Esophagus squamous epithelium (tissue), 5 donors: ENCODE measurements around the gene HLA-A. TPM values are rescaled to one million over a fixed set of nuclear protein-coding genes. Genes with fewer than 3 reads are reported as not detected.

Experiments
- DNase-seq: peaks from one replicate; lab custom pipeline; 2025; lab: John Stamatoyannopoulos, UW
- H3K27ac ChIP-seq, 4 donors: fragments of 200-600 bp; sonication (generic); one replicate each; pipeline ENCODE4 v1.5.1; 2016 to 2019; ENCODE audit warnings: mild to moderate bottlenecking in 1 of 4
- H3K27me3 ChIP-seq, 4 donors: fragments of 200-600 bp; sonication (generic); 1 replicate in 3 of 4; 2 replicates in 1 of 4; pipeline versions ENCODE4 v1.5.1 to v1.6.0; 2017 to 2021; ENCODE audit warnings: antibody characterized with exemption in 1 of 4
- H3K36me3 ChIP-seq, 3 donors: fragments of 200-600 bp; sonication (generic); one replicate each; pipeline ENCODE4 v1.5.1; 2016 to 2019
- H3K4me1 ChIP-seq, 3 donors: fragments of 200-600 bp; sonication (generic); one replicate each; pipeline ENCODE4 v1.5.1; 2017 to 2019
- H3K4me3 ChIP-seq, 4 donors: fragments of 200-600 bp; sonication (generic); 1 replicate in 3 of 4; 2 replicates in 1 of 4; pipeline ENCODE4 v1.5.1; 2016 to 2019; ENCODE audit warnings: mild to moderate bottlenecking in 2 of 4, moderate library complexity in 1 of 4
- H3K9me3 ChIP-seq, 3 donors: fragments of 200-600 bp; sonication (generic); one replicate each; pipeline ENCODE4 v1.5.1; 2016 to 2019
- CTCF ChIP-seq, 6 experiments: fragments of 450-650 bp in 4 of 6; fragments of 200-600 bp in 2 of 6; sonication (generic) in 2 of 6; IDR thresholded peaks; one replicate each; pipeline ENCODE4 v1.5.1; 2016 to 2019; ENCODE audit warnings: antibody characterized with exemption in 6 of 6, mild to moderate bottlenecking in 4 of 6, moderate library complexity in 4 of 6
- POLR2A ChIP-seq, 4 donors: fragments of 450-650 bp; IDR thresholded peaks; one replicate each; pipeline ENCODE4 v1.6.1; 2017; ENCODE audit warnings: antibody characterized with exemption in 4 of 4, mild to moderate bottlenecking in 4 of 4, moderate library complexity in 3 of 4
- WGBS, 2 donors: methylation state at CpG; one replicate each; pipeline ENCODE4 v1.1.5; 2018; 5-methylcytosine and 5-hydroxymethylcytosine counted together
- intact Hi-C: fragments of 100-400 bp; cut with DNase I; formaldehyde crosslinking; loops from one replicate; pipeline ENCODE4 v1.15.0; 2022
- total RNA-seq, 4 donors: library from RNA; depleted of rRNA; stranded (reverse); fragments of >200 nt; gene quantifications; one replicate each; pipeline ENCODE4 v1.1.0, GENCODE V29; 2016
- donor health status: DM: yes; HTN: yes; CAD: no.

HLA-A gene
- total RNA-seq, 4 donors from 2014 or later = 182 to 1,095 (median 304) TPM

- peaks cover 0 to 15% (median 0%) of the 10 kb centered on the region in 3 donors for H3K36me3 ChIP-seq
- H3K9me3 ChIP-seq = no peaks in the 10 kb centered on the region
- no peak for TF ChIP-seq POLR2A (IDR thresholded peaks at IDR 0.05)
- intact Hi-C loops = no loop called here
- H3K4me1 ChIP-seq = peaks cover 0 to 40% (median 0%) of the 10 kb centered on the region in 3 donors
- no peak for DNase-seq
- peak overlapping the region; percentile 84 to 96 (median 87) for H3K27ac ChIP-seq
- 0 to 2% methylated on average over 3 to 4 of the region's 5 CpGs for WGBS, 2 donors
- H3K4me3 ChIP-seq = peak overlapping the region; percentile 51 to 83 (median 56)
- H3K27me3 ChIP-seq = no peaks in the 10 kb centered on the region
Measured at GRCh38 chr6:29941916-29942274, 437 bp upstream of the HLA-A start.

- Histone ChIP-seq H3K36me3 (peaks cover 0 to 23% (median 0%) of the 10 kb centered on the region in 3 donors), H3K27ac (peak overlapping the region; percentile 84 to 96 (median 87)), H3K4me1 (peaks cover 0 to 40% (median 0%) of the 10 kb centered on the region in 3 donors), H3K9me3 (no peaks in the 10 kb centered on the region), H3K4me3 (peak overlapping the region; percentile 51 to 83 (median 56)), H3K27me3 (no peaks in the 10 kb centered on the region)
- 19 to 29% methylated on average over 9 to 26 of the region's 58 CpGs for WGBS, 2 donors
- intact Hi-C loops = no loop called here
- TF ChIP-seq POLR2A (IDR thresholded peaks at IDR 0.05) = no peak
- TF ChIP-seq CTCF (IDR thresholded peaks at IDR 0.05) = no peak
- no peak for DNase-seq
Measured at GRCh38 chr6:29943053-29943966, 978 bp downstream of the HLA-A start.

GRCh38 chr6:29945281-29945820, 3.0 kb downstream of the HLA-A start:
- H3K36me3 ChIP-seq = peaks cover 0 to 28% (median 0%) of the 10 kb centered on the region in 3 donors
- WGBS, 2 donors = 58 to 74% methylated on average over 4 of the region's 4 CpGs
- H3K27ac ChIP-seq = no peak overlapping the region
- intact Hi-C loops = no loop called here
- H3K4me1 ChIP-seq = peaks cover 0 to 40% (median 0%) of the 10 kb centered on the region in 3 donors
- no peak overlapping the region for H3K4me3 ChIP-seq
- H3K27me3 ChIP-seq = no peaks in the 10 kb centered on the region
- H3K9me3 ChIP-seq = no peaks in the 10 kb centered on the region
- no peak for DNase-seq
- TF ChIP-seq CTCF (IDR thresholded peaks at IDR 0.05) (no peak), POLR2A (IDR thresholded peaks at IDR 0.05) (no peak)

GRCh38 chr6:29946223-29947076, 4.1 kb downstream of the HLA-A start:
- Histone ChIP-seq H3K36me3 (peaks cover 0 to 28% (median 0%) of the 10 kb centered on the region in 3 donors), H3K27ac (no peak overlapping the region), H3K4me3 (no peak overlapping the region), H3K4me1 (peaks cover 0 to 33% (median 0%) of the 10 kb centered on the region in 3 donors), H3K27me3 (no peaks in the 10 kb centered on the region), H3K9me3 (no peaks in the 10 kb centered on the region)
- intact Hi-C loops = no loop called here
- DNase-seq = no peak
- no peak for TF ChIP-seq CTCF (IDR thresholded peaks at IDR 0.05)
- 71 to 87% methylated on average over 6 of the region's 6 CpGs for WGBS, 2 donors
